ENCODE measurements around the gene NSD1. TPM values are rescaled to one million over a fixed set of nuclear protein-coding genes. Genes with fewer than 3 reads are reported as not detected.
"Not testable (repeated sequence)": the region's sequence is repeated elsewhere in the genome, so short reads cannot be mapped to it uniquely, and the experiment has no call there.

NSD1 gene
- total and polyA plus RNA-seq, 5 donors, result 10.0 to 55.5 (median 49.0) TPM

GRCh38 chr5:177334781-177335700 is 201.5 kb downstream of the NSD1 start:
- Histone ChIP-seq H3K9me3 (ENCODE audit: control insufficient read depth, low read length) (no peaks in the 10 kb centered on the region), H3K4me1 (ENCODE audit: control insufficient read depth, insufficient read depth, low read length) (no peaks in the 10 kb centered on the region), H3K27me3 (ENCODE audit: control insufficient read depth, insufficient read depth) (no peaks in the 10 kb centered on the region), H3K27ac (ENCODE audit: low read length) (no peak overlapping the region), H3K4me3 (ENCODE audit: low read length) (no peak overlapping the region)
- DNase-seq, result peak in 2 of 3 donors; percentile 69 to 71
- 79% methylated on average over 21 of the region's 21 CpGs for WGBS
- intact Hi-C loops (cut with DNase I), result no loop called here
- peak; percentile 44 to 60 for ATAC-seq

GRCh38 chr5:177335701-177336065 is 202.1 kb downstream of the NSD1 start:
- DNase-seq, result peak in 1 of 3 donors; percentile 60
- no peak overlapping the region for H3K27ac ChIP-seq (ENCODE audit: low read length)

GRCh38 chr5:177336112-177336511 is 202.5 kb downstream of the NSD1 start:
- ATAC-seq (no peak), DNase-seq (peak in 1 of 3 donors; percentile 27)
- intact Hi-C loops (cut with DNase I), result no loop called here
- Histone ChIP-seq H3K4me1 (ENCODE audit: control insufficient read depth, insufficient read depth, low read length) (no peaks in the 10 kb centered on the region), H3K4me3 (ENCODE audit: low read length) (no peak overlapping the region), H3K27ac (ENCODE audit: low read length) (no peak overlapping the region), H3K9me3 (ENCODE audit: control insufficient read depth, low read length) (no peaks in the 10 kb centered on the region), H3K27me3 (ENCODE audit: control insufficient read depth, insufficient read depth) (no peaks in the 10 kb centered on the region)
- WGBS, result 70% methylated on average over 12 of the region's 12 CpGs

More at GRCh38 chr5:177335701-177336065, 202.1 kb downstream of the NSD1 start:
- WGBS, result 74% methylated on average over 7 of the region's 7 CpGs
- H3K27me3 ChIP-seq (ENCODE audit: control insufficient read depth, insufficient read depth), result no peaks in the 10 kb centered on the region
- H3K4me1 ChIP-seq (ENCODE audit: control insufficient read depth, insufficient read depth, low read length), result no peaks in the 10 kb centered on the region
- no peaks in the 10 kb centered on the region for H3K9me3 ChIP-seq (ENCODE audit: control insufficient read depth, low read length)
- ATAC-seq, result peak; percentile 3 to 10
- intact Hi-C loops (cut with DNase I), result no loop called here
- H3K4me3 ChIP-seq (ENCODE audit: low read length), result no peak overlapping the region

- Histone ChIP-seq H3K9me3 (ENCODE audit: control insufficient read depth, low read length) (no peaks in the 10 kb centered on the region), H3K4me3 (ENCODE audit: low read length) (no peak overlapping the region), H3K27me3 (ENCODE audit: control insufficient read depth, insufficient read depth) (no peaks in the 10 kb centered on the region), H3K27ac (ENCODE audit: low read length) (no peak overlapping the region), H3K4me1 (ENCODE audit: control insufficient read depth, insufficient read depth, low read length) (no peaks in the 10 kb centered on the region)
- WGBS, result 94% methylated on average over 36 of the region's 36 CpGs
- intact Hi-C loops (cut with DNase I), result no loop called here
- no peak for ATAC-seq
- DNase-seq, result peak in 1 of 3 donors; percentile 37
Observed at GRCh38 chr5:177336603-177337494, 203.3 kb downstream of the NSD1 start.

- no peak overlapping the region for H3K27ac ChIP-seq (ENCODE audit: low read length)
- H3K27me3 ChIP-seq (ENCODE audit: control insufficient read depth, insufficient read depth), result no peaks in the 10 kb centered on the region
- intact Hi-C loops (cut with DNase I), result no loop called here
- H3K9me3 ChIP-seq (ENCODE audit: control insufficient read depth, low read length), result no peaks in the 10 kb centered on the region
- ATAC-seq (peak in 1 of 2 donors; percentile 19), DNase-seq (peak in 1 of 3 donors; percentile 48)
- H3K4me1 ChIP-seq (ENCODE audit: control insufficient read depth, insufficient read depth, low read length), result no peaks in the 10 kb centered on the region
- no peak overlapping the region for H3K4me3 ChIP-seq (ENCODE audit: low read length)
- WGBS, result 85% methylated on average over 22 of the region's 22 CpGs
Observed at GRCh38 chr5:177338251-177339106, 204.9 kb downstream of the NSD1 start.

- Histone ChIP-seq H3K27me3 (ENCODE audit: control insufficient read depth, insufficient read depth) (no peaks in the 10 kb centered on the region), H3K4me3 (ENCODE audit: low read length) (no peak overlapping the region), H3K9me3 (ENCODE audit: control insufficient read depth, low read length) (no peaks in the 10 kb centered on the region), H3K27ac (ENCODE audit: low read length) (no peak overlapping the region), H3K4me1 (ENCODE audit: control insufficient read depth, insufficient read depth, low read length) (no peaks in the 10 kb centered on the region)
- no peak for ATAC-seq
- 74% methylated on average over 11 of the region's 11 CpGs for WGBS
- DNase-seq, result peak in 1 of 3 donors; percentile 32
- intact Hi-C loops (cut with DNase I), result no loop called here
Observed at GRCh38 chr5:177339107-177339638, 205.6 kb downstream of the NSD1 start.

GRCh38 chr5:177343000-177343399 is 209.4 kb downstream of the NSD1 start:
- H3K27me3 ChIP-seq (ENCODE audit: control insufficient read depth, insufficient read depth); ATAC-seq; intact Hi-C loops (cut with DNase I); H3K4me3 ChIP-seq (ENCODE audit: low read length); H3K27ac ChIP-seq (ENCODE audit: low read length); H3K9me3 ChIP-seq (ENCODE audit: control insufficient read depth, low read length); H3K4me1 ChIP-seq (ENCODE audit: control insufficient read depth, insufficient read depth, low read length): not testable (repeated sequence)
- WGBS, result 92% methylated on average over 14 of the region's 14 CpGs
- DNase-seq, result peak in 1 of 3 donors; percentile 10

- H3K27ac ChIP-seq (ENCODE audit: low read length), result no peak overlapping the region
- no peak overlapping the region for H3K4me3 ChIP-seq (ENCODE audit: low read length)
- no peaks in the 10 kb centered on the region for H3K27me3 ChIP-seq (ENCODE audit: control insufficient read depth, insufficient read depth)
- H3K4me1 ChIP-seq (ENCODE audit: control insufficient read depth, insufficient read depth, low read length), result no peaks in the 10 kb centered on the region
- WGBS, result 98% methylated on average over 6 of the region's 6 CpGs
- no peak for DNase-seq
- intact Hi-C loops (cut with DNase I), result no loop called here
- no peak for ATAC-seq
- no peaks in the 10 kb centered on the region for H3K9me3 ChIP-seq (ENCODE audit: control insufficient read depth, low read length)
Observed at GRCh38 chr5:177343777-177344176, 210.2 kb downstream of the NSD1 start.

- H3K4me1 ChIP-seq (ENCODE audit: control insufficient read depth, insufficient read depth, low read length), result no peaks in the 10 kb centered on the region
- WGBS, result 95% methylated on average over 6 of the region's 6 CpGs
- DNase-seq (no peak), ATAC-seq (no peak)
- H3K27ac ChIP-seq (ENCODE audit: low read length), result no peak overlapping the region
- H3K9me3 ChIP-seq (ENCODE audit: control insufficient read depth, low read length), result no peaks in the 10 kb centered on the region
- H3K27me3 ChIP-seq (ENCODE audit: control insufficient read depth, insufficient read depth), result no peaks in the 10 kb centered on the region
- H3K4me3 ChIP-seq (ENCODE audit: low read length), result no peak overlapping the region
- intact Hi-C loops (cut with DNase I), result no loop called here
Observed at GRCh38 chr5:177344891-177345290, 211.3 kb downstream of the NSD1 start.

GRCh38 chr5:177346820-177347219 is 213.2 kb downstream of the NSD1 start:
- ATAC-seq (no peak), DNase-seq (no peak)
- no peak overlapping the region for H3K27ac ChIP-seq (ENCODE audit: low read length)
- H3K9me3 ChIP-seq (ENCODE audit: control insufficient read depth, low read length), result no peaks in the 10 kb centered on the region
- H3K27me3 ChIP-seq (ENCODE audit: control insufficient read depth, insufficient read depth), result no peaks in the 10 kb centered on the region
- intact Hi-C loops (cut with DNase I), result no loop called here
- H3K4me3 ChIP-seq (ENCODE audit: low read length), result no peak overlapping the region
- 71% methylated on average over 4 of the region's 4 CpGs for WGBS
- H3K4me1 ChIP-seq (ENCODE audit: control insufficient read depth, insufficient read depth, low read length), result no peaks in the 10 kb centered on the region
